ENCODE data around the gene PPP1R3E. TPM values are rescaled to one million over a fixed set of nuclear protein-coding genes. Genes with fewer than 3 reads are reported as not detected.
"Not testable (repeated sequence)": the region's sequence is repeated elsewhere in the genome, so short reads cannot be mapped to it uniquely, and the experiment has no call there.

The PPP1R3E gene
- total RNA-seq, 1 donor from 2014 or later: 23.3 TPM

GRCh38 chr14:23326491-23327332 is 24.1 kb upstream of the PPP1R3E start:
- Mint-ChIP-seq H3K9me3 (no peaks in the 10 kb centered on the region), H3K27me3 (peaks cover 4% of the 10 kb centered on the region), H3K27ac (no peak overlapping the region), H3K4me3 (no peak overlapping the region), H3K4me1 (peaks cover 13% of the 10 kb centered on the region), H3K36me3 (ENCODE audit: low read depth) (peaks cover 43% of the 10 kb centered on the region)
- no peak for DNase-seq
- intact Hi-C loops (cut with micrococcal nuclease): no loop called here

- H3K4me3 Mint-ChIP-seq; H3K27me3 Mint-ChIP-seq; intact Hi-C loops (cut with micrococcal nuclease); H3K9me3 Mint-ChIP-seq; H3K27ac Mint-ChIP-seq; DNase-seq: not testable (repeated sequence)
- peaks cover 13% of the 10 kb centered on the region for H3K4me1 Mint-ChIP-seq
- H3K36me3 Mint-ChIP-seq (ENCODE audit: low read depth): peaks cover 46% of the 10 kb centered on the region
Measured at GRCh38 chr14:23325746-23326145, 23.1 kb upstream of the PPP1R3E start.

GRCh38 chr14:23324993-23325392 is 22.3 kb upstream of the PPP1R3E start:
- no peak for DNase-seq
- H3K4me1 Mint-ChIP-seq: peaks cover 21% of the 10 kb centered on the region
- no peak overlapping the region for H3K27ac Mint-ChIP-seq
- intact Hi-C loops (cut with micrococcal nuclease): no loop called here
- H3K36me3 Mint-ChIP-seq (ENCODE audit: low read depth): peaks cover 48% of the 10 kb centered on the region
- H3K9me3 Mint-ChIP-seq: peaks cover 3% of the 10 kb centered on the region
- no peak overlapping the region for H3K4me3 Mint-ChIP-seq
- H3K27me3 Mint-ChIP-seq: no peaks in the 10 kb centered on the region

- Mint-ChIP-seq H3K9me3 (peaks cover 8% of the 10 kb centered on the region), H3K36me3 (ENCODE audit: low read depth) (peaks cover 48% of the 10 kb centered on the region), H3K27ac (no peak overlapping the region), H3K27me3 (no peaks in the 10 kb centered on the region), H3K4me3 (no peak overlapping the region), H3K4me1 (peaks cover 26% of the 10 kb centered on the region)
- DNase-seq: no peak
- intact Hi-C loops (cut with micrococcal nuclease): no loop called here
Measured at GRCh38 chr14:23324455-23324846, 21.8 kb upstream of the PPP1R3E start.

- H3K9me3 Mint-ChIP-seq: peaks cover 8% of the 10 kb centered on the region
- H3K4me3 Mint-ChIP-seq: no peak overlapping the region
- H3K27me3 Mint-ChIP-seq: no peaks in the 10 kb centered on the region
- H3K36me3 Mint-ChIP-seq (ENCODE audit: low read depth): peaks cover 48% of the 10 kb centered on the region
- DNase-seq: no peak
- H3K4me1 Mint-ChIP-seq: peaks cover 26% of the 10 kb centered on the region
- intact Hi-C loops (cut with micrococcal nuclease): no loop called here
- H3K27ac Mint-ChIP-seq: no peak overlapping the region
Measured at GRCh38 chr14:23323838-23324454, 21.3 kb upstream of the PPP1R3E start.

GRCh38 chr14:23322568-23323517 is 20.2 kb upstream of the PPP1R3E start:
- Mint-ChIP-seq H3K36me3 (ENCODE audit: low read depth) (peaks cover 48% of the 10 kb centered on the region), H3K9me3 (peaks cover 8% of the 10 kb centered on the region), H3K27me3 (no peaks in the 10 kb centered on the region), H3K4me1 (peaks cover 25% of the 10 kb centered on the region), H3K4me3 (peak overlapping the region; percentile 90), H3K27ac (peak overlapping the region; percentile 96)
- DNase-seq: no peak
- intact Hi-C loops (cut with micrococcal nuclease): no loop called here

- Mint-ChIP-seq H3K4me3 (peak overlapping the region; percentile 90), H3K9me3 (peaks cover 8% of the 10 kb centered on the region), H3K27me3 (no peaks in the 10 kb centered on the region), H3K4me1 (peaks cover 24% of the 10 kb centered on the region), H3K36me3 (ENCODE audit: low read depth) (peaks cover 46% of the 10 kb centered on the region), H3K27ac (peak overlapping the region; percentile 96)
- intact Hi-C loops (cut with micrococcal nuclease): loop anchor here (1.0 to 2.0 kb wide), 5 partner anchors 21 to 229 kb away; partner anchors contain the start of genes ACIN1, C14orf119, HOMEZ and NGDN
- peak; percentile 85 for DNase-seq
Measured at GRCh38 chr14:23321572-23322547, 19.2 kb upstream of the PPP1R3E start.

- Mint-ChIP-seq H3K4me3 (peak within 1 kb of the TSS; percentile 90), H3K27me3 (no peaks in the 10 kb centered on the region), H3K27ac (peak within 1 kb of the TSS; percentile 98), H3K4me1 (peaks cover 24% of the 10 kb centered on the region), H3K36me3 (ENCODE audit: low read depth) (peaks cover 43% of the 10 kb centered on the region), H3K9me3 (peaks cover 8% of the 10 kb centered on the region)
- DNase-seq: peak; percentile 99
- intact Hi-C loops (cut with micrococcal nuclease): loop anchor here (1.0 to 2.0 kb wide), 5 partner anchors 20 to 230 kb away; partner anchors contain the start of genes ACIN1, C14orf119, HOMEZ and NGDN
Measured at GRCh38 chr14:23320584-23321571, 18.2 kb upstream of the PPP1R3E start, which contains the start of gene PABPN1. Gene PABPN1 (plus strand): TSS chr14:23321457. CDS start chr14:23321470, 13 bp downstream.

- H3K27ac Mint-ChIP-seq: peak overlapping the region; percentile 98
- peaks cover 8% of the 10 kb centered on the region for H3K9me3 Mint-ChIP-seq
- peak overlapping the region; percentile 90 for H3K4me3 Mint-ChIP-seq
- H3K4me1 Mint-ChIP-seq: peaks cover 24% of the 10 kb centered on the region
- DNase-seq: no peak
- intact Hi-C loops (cut with micrococcal nuclease): loop anchor here (2.0 kb wide), 1 partner anchor 225 kb away; the partner anchor contains the start of genes ACIN1 and C14orf119
- peaks cover 35% of the 10 kb centered on the region for H3K36me3 Mint-ChIP-seq (ENCODE audit: low read depth)
- no peaks in the 10 kb centered on the region for H3K27me3 Mint-ChIP-seq
Measured at GRCh38 chr14:23319746-23320583, 17.3 kb upstream of the PPP1R3E start.

- intact Hi-C loops (cut with micrococcal nuclease): no loop called here
- peaks cover 4% of the 10 kb centered on the region for H3K27me3 Mint-ChIP-seq
- DNase-seq: no peak
- peaks cover 12% of the 10 kb centered on the region for H3K4me1 Mint-ChIP-seq
- H3K4me3 Mint-ChIP-seq: no peak overlapping the region
- H3K36me3 Mint-ChIP-seq (ENCODE audit: low read depth): peaks cover 5% of the 10 kb centered on the region
- H3K9me3 Mint-ChIP-seq: peaks cover 8% of the 10 kb centered on the region
- H3K27ac Mint-ChIP-seq: no peak overlapping the region
Measured at GRCh38 chr14:23316300-23316699, 13.6 kb upstream of the PPP1R3E start.

GRCh38 chr14:23310546-23310945 is 7.9 kb upstream of the PPP1R3E start:
- no peaks in the 10 kb centered on the region for H3K36me3 Mint-ChIP-seq (ENCODE audit: low read depth)
- DNase-seq: no peak
- H3K27me3 Mint-ChIP-seq: peaks cover 9% of the 10 kb centered on the region
- H3K9me3 Mint-ChIP-seq: no peaks in the 10 kb centered on the region
- H3K4me1 Mint-ChIP-seq: peaks cover 10% of the 10 kb centered on the region
- intact Hi-C loops (cut with micrococcal nuclease): no loop called here
- H3K27ac Mint-ChIP-seq: no peak overlapping the region
- no peak overlapping the region for H3K4me3 Mint-ChIP-seq
